GM12872 (cell line): ENCODE results near the gene OSTN.

ENCODE experiments used
- TF ChIP-seq, protein P1 (sequence below): IDR thresholded peaks from 3 replicates; pipeline ENCODE4 v1.5.1; 2011; ENCODE audit warnings: low read depth, mild to moderate bottlenecking, low read length, moderate library complexity; ENCODE audit not compliant: insufficient read depth

OSTN gene

DNA sequence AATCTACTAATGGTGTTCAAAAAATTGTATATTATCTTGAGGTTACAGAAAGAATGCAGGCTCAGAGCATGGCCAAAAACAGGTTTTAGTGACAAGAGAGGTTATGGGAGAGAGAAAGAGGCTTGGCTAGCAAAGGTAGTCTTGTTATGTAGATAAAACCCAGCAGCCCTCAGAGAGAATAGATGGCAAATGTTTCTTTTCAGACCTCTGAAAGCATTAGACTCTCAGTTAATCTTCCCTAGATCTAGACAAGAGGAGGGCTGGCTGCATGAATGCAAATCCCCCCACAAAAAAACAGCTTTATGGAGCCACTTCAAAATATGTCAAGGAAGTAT lies 62.2 kb downstream of the OSTN start:
- TF ChIP-seq, protein P1, sequence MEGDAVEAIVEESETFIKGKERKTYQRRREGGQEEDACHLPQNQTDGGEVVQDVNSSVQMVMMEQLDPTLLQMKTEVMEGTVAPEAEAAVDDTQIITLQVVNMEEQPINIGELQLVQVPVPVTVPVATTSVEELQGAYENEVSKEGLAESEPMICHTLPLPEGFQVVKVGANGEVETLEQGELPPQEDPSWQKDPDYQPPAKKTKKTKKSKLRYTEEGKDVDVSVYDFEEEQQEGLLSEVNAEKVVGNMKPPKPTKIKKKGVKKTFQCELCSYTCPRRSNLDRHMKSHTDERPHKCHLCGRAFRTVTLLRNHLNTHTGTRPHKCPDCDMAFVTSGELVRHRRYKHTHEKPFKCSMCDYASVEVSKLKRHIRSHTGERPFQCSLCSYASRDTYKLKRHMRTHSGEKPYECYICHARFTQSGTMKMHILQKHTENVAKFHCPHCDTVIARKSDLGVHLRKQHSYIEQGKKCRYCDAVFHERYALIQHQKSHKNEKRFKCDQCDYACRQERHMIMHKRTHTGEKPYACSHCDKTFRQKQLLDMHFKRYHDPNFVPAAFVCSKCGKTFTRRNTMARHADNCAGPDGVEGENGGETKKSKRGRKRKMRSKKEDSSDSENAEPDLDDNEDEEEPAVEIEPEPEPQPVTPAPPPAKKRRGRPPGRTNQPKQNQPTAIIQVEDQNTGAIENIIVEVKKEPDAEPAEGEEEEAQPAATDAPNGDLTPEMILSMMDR: no peak

DNA sequence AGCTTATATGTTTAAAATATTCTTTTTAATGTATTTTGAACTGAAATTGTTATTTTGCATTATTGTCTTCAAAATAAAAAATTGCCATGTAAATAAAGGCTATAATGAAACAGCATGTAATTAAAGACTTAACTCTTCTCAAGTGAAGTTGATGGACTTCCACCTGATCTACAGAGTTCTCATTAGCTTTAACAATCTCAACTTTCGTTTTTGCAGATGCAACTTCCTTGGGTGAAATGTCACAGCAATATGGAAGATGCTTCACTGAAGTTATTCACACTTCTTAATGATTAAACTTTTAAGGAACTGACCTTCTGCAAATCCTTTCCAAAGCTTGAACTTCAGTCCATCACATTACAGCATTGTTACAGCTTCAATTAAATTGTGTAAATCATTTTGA lies 63.6 kb downstream of the OSTN start:
- TF ChIP-seq, protein P1: no peak

DNA sequence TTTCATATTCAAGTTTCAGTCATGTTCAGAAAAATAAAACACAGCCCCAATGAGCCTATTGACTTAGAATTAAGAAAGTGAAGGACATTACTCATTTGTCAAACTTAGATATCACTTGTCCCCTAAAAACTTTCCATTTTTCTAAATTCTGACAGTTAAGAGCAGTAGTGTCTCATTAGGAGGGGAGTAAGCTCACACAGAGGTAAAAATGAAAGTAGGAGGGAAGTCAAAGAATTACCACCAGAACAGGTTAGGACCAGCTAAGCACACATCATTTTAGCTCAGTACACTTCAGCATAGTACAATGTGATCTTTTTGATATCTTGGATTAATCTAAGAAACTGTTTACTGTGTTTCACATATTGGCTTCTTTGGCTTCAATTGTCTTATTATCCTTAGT lies 64.3 kb downstream of the OSTN start:
- TF ChIP-seq, protein P1: no peak

DNA sequence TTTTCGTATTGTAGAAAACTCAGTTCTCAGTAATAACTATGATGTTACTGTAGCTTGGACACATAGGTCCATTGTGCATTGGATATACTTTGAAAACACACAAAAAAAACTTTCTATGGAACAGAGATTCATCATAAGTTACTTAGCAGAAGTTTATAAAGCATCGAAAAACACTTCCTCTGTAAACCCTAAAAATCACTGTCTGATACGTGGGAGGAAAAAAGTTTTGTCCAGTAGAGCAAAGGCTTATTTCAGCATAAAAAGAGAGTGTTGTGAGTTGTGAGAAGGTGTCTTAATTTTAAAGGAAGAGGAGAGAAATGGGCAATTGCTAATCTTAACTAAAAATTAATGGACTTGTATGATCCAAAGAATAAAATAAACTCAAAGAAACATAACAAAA lies 64.8 kb downstream of the OSTN start:
- TF ChIP-seq, protein P1: no peak

DNA sequence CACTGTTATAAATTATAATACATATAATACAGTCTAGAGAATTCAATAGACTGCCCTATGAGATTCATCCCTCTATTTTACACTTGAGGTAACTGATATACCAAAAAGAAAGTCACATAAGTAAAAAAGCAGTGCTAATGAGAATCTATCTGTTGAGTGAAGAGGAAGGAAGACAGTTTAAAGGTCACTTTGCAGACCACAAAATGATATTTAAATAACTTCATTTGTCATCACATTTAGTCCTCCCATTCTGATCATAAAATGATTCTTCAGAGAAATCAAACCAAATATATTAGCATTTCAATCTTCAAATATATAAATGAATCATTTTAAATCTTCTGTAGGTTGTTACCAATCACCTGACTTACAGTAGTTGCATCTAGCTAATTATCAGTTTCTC lies 69.7 kb downstream of the OSTN start:
- TF ChIP-seq, protein P1: no peak

DNA sequence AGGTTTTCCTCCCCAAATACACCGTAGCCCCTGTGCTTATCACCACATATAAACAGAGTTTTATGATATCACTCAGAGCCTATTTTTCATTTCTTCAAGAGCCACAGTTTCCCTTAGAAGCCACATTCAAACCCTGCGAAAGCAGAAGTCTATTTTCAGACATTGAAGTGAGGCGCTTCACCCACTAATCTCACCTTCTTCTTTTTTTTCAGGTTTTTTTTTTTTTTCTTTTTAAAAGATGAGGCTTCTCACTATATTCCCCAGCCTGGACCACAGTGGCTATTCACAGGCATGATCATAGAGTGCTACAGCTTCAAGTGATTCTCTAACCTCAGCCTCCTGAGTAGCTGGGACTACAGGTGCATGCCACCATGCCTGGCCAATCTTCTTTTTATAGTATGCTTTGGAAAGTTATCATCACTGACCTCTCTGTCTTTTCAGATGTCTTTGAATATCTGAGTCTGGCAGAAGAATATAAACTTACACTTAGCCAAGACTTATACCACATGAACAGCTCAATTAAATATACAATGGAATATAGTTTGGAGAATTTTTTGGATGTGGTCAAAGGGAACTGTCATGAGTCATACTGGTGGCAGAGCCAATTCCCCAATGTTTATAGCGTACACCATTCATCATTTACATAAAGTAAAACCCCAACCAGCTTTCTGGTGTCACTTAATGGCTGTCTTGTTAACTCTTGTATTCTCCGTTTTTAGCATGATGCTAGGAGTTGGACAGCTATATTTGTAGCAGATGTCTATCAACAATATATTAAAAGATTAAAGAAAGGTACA lies 70.4 kb downstream of the OSTN start:
- TF ChIP-seq, protein P1: no peak

DNA sequence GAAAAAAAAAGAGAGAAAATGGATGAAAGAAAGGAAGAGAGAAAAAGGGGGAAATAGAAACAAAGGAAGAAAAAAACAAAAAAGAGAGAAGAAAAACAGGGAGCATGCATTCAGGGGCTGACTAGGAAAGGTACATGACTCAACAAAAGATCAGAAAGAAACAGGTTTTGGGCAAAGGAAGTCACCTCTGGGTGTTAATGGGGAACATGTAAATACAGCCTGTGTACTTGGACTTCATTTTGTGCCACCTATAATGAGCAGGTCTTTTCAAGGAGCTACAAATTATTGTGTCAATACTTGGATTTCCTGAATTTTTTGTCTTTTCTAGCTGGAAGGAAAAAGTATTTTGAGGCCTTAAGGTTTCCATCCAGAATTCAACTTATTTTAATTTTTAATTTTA lies 76.7 kb downstream of the OSTN start:
- TF ChIP-seq, protein P1: no peak

DNA sequence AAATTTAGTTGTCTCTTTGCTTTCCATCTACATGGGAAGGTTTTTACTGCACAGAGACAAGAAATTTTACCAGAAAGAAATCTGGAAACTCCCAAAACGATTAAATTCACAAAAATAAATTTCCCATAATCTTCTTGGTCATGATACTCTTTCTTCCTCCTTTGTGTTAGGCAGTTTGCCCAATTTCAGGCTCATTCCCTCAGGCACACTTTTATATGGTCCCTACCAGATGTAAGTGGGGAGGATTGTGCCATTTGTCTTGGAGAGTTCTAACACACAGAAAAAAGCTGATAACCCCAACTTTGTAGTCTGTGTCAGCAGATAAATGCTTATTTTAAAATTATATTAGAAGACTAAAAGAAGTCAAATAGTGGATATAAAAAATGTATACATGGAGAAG lies 81.1 kb downstream of the OSTN start:
- TF ChIP-seq, protein P1: no peak
